Effector memory CD8-positive, alpha-beta T cell (primary cell): Measurements from ENCODE around the gene PTPN18.

Source experiments
- ATAC-seq: fragments of 150-1000 bp; cut with Tn5 transposase; replicated peaks from 2 replicates; pipeline ENCODE4 v1.10.0; 2021; ENCODE audit warnings: mild to moderate bottlenecking, moderate library complexity
- DNase-seq, 3 experiments: peaks; one replicate each; pipeline ENCODE4 v3.0.0; 2021
- H3K27ac Mint-ChIP-seq, 2 donors: one replicate each; pipeline ENCODE4 v1.8.0; 2022; ENCODE audit warnings: mild to moderate bottlenecking in 2 of 2, mixed read lengths in 2 of 2, moderate library complexity in 2 of 2
- H3K27me3 Mint-ChIP-seq, 2 donors: one replicate each; pipeline ENCODE4 v1.8.0; 2022; ENCODE audit warnings: mixed read lengths in 2 of 2
- H3K36me3 Mint-ChIP-seq: one replicate; pipeline ENCODE4 v1.8.0; 2022; ENCODE audit warnings: mild to moderate bottlenecking, moderate library complexity, mixed read lengths; ENCODE audit not compliant: insufficient read depth
- H3K4me1 Mint-ChIP-seq, 2 donors: one replicate each; pipeline ENCODE4 v1.8.0; 2022; ENCODE audit warnings: low read depth in 2 of 2, mixed read lengths in 2 of 2
- H3K4me3 Mint-ChIP-seq, 2 donors: one replicate each; pipeline ENCODE4 v1.8.0; 2022; ENCODE audit warnings: mild to moderate bottlenecking in 2 of 2, mixed read lengths in 2 of 2, moderate library complexity in 2 of 2
- H3K9me3 Mint-ChIP-seq, 2 donors: one replicate each; pipeline ENCODE4 v1.8.0; 2022; ENCODE audit warnings: mixed read lengths in 2 of 2

The PTPN18 gene

DNA sequence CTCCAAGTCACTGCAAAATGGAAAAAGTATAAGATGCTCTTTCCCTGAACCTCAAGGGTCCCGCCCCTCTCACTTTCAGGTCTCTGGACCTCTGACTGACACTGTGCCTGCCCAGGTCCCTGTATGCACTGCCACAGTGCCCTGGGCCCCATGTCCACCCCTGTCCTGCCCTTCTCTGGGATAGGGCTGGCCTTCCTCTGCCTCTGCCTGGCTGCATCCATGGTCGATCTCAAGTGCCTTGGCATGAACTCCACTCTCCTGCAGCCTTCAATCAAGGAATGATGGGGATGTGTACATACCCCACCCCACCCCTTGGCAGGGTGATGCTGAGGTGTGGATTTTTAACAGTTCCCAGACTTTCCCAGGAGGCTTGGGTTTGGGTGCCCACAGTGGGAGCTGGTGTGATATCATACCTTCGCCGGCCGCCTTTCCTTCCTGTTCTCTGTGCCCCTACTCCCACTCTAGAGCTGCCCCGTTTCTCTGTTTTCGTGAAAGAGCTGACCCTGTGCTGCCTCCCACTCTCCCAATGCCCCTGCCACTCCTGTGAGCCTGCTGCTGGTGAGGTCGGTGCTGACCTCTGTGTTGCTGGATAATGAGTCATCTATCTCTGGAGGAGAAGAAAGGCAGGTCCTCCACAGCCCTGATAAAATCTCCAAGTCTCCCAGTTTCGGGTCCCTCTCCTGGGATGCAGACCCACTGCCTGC is 18.9 kb downstream of the PTPN18 start:
- H3K4me3 Mint-ChIP-seq = peak overlapping the region; percentile 83 to 88
- H3K4me1 Mint-ChIP-seq = peaks cover 72 to 74% of the 10 kb centered on the region in 2 donors
- H3K27me3 Mint-ChIP-seq = no peaks in the 10 kb centered on the region
- H3K27ac Mint-ChIP-seq = peak overlapping the region; percentile 95 to 97
- H3K36me3 Mint-ChIP-seq = peaks cover 34% of the 10 kb centered on the region
- no peaks in the 10 kb centered on the region for H3K9me3 Mint-ChIP-seq
- DNase-seq = no peak
- ATAC-seq = no peak

DNA sequence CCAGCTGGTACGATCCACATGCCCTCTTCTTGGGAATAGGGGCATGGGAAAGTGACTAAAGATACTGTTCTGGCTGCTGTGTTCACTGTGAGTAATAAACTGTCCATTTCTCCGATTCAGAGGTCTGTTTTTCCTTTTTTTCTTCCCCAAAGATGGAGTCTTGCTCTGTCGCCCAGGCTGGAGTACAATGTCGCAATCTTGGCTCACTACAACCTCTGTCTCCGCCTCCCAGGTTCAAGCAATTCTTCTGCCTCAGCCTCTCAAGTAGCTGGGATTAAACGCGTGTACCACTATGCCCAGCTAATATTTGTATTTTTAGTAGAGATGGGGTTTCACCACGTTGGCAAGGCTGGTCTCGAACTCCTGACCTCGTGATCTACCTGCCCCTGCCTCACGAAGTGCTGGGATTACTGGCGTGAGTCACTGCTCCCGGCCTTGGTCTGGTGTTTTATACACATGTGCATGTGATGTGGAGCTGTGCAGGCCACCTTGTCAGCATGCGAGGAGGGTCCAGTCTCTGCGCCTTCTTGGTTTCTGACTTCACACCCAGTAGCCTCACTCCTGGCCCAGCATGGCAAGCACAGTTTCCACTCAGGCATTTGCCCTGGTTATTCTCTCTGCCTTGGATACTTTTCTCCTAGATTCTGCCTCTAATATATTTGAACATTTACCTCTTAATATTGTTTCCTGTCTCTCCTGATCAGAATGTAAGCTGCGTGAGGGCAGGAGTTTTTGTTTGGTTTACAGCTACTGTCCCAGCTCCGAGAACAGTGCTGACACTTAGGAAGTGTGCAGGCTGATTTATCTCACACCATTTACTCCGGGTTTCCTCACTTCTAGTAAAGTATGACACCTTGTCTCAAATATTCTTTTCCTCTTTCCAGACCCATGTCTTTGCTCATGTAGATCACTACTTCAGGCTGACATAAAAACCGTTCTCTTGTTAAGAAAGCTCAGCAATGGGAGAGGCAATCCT is 19.7 kb downstream of the PTPN18 start:
- H3K4me3 Mint-ChIP-seq = peak overlapping the region in 1 of 2 donors; percentile 42
- ATAC-seq (no peak), DNase-seq (no peak)
- H3K27me3 Mint-ChIP-seq = no peaks in the 10 kb centered on the region
- peak overlapping the region; percentile 95 to 97 for H3K27ac Mint-ChIP-seq
- peaks cover 30% of the 10 kb centered on the region for H3K36me3 Mint-ChIP-seq
- H3K9me3 Mint-ChIP-seq = no peaks in the 10 kb centered on the region
- H3K4me1 Mint-ChIP-seq = peaks cover 72 to 74% of the 10 kb centered on the region in 2 donors

- Mint-ChIP-seq H3K36me3 (peaks cover 20% of the 10 kb centered on the region), H3K4me1 (peaks cover 63 to 65% of the 10 kb centered on the region in 2 donors)
Observed at GRCh38 chr2:130376433-130377293, 20.8 kb downstream of the PTPN18 start.

DNA sequence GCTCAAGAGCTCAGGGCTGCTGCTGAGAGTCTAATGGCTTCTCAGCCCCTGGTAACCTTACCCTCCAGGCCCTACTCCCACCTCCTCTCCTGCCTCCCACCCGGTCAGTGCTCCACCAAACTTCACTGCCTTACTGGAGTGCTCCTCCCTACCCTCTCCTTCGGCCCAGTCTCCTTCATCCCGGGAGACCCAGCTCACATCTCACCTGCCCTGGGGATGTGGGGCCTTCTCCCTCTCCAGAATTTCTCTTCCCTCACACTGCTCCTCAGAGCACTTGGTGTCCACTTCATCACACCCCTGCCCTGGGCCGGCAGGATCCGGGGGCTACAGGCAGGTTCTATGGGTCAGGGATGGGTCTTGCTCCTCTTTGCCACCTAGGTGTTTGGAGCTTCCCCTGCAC is 21.6 kb downstream of the PTPN18 start:
- Mint-ChIP-seq H3K36me3 (peaks cover 20% of the 10 kb centered on the region), H3K4me1 (peaks cover 59 to 69% of the 10 kb centered on the region in 2 donors), H3K9me3 (no peaks in the 10 kb centered on the region), H3K27ac (peak overlapping the region; percentile 80 to 92), H3K27me3 (no peaks in the 10 kb centered on the region), H3K4me3 (no peak overlapping the region)
- no peak for DNase-seq
- ATAC-seq = no peak

More at GRCh38 chr2:130376433-130377293, 20.8 kb downstream of the PTPN18 start:
- Mint-ChIP-seq H3K27ac (peak overlapping the region; percentile 80 to 92), H3K9me3 (no peaks in the 10 kb centered on the region), H3K27me3 (no peaks in the 10 kb centered on the region), H3K4me3 (peak overlapping the region in 1 of 2 donors; percentile 42)
- ATAC-seq (no peak), DNase-seq (no peak)

GRCh38 chr2:130378206-130378897 is 22.5 kb downstream of the PTPN18 start:
- H3K4me1 Mint-ChIP-seq = peaks cover 53 to 67% of the 10 kb centered on the region in 2 donors
- no peak overlapping the region for H3K4me3 Mint-ChIP-seq
- peaks cover 22% of the 10 kb centered on the region for H3K36me3 Mint-ChIP-seq
- H3K27ac Mint-ChIP-seq = peak overlapping the region; percentile 3 to 92
- H3K9me3 Mint-ChIP-seq = no peaks in the 10 kb centered on the region
- no peaks in the 10 kb centered on the region for H3K27me3 Mint-ChIP-seq
- ATAC-seq = no peak
- DNase-seq = no peak

GRCh38 chr2:130378898-130379214 is 23.0 kb downstream of the PTPN18 start:
- H3K36me3 Mint-ChIP-seq = peaks cover 21% of the 10 kb centered on the region
- DNase-seq (no peak), ATAC-seq (no peak)
- H3K27me3 Mint-ChIP-seq = no peaks in the 10 kb centered on the region
- H3K27ac Mint-ChIP-seq = peak overlapping the region; percentile 3 to 92
- H3K4me1 Mint-ChIP-seq = peaks cover 48 to 62% of the 10 kb centered on the region in 2 donors
- no peak overlapping the region for H3K4me3 Mint-ChIP-seq
- H3K9me3 Mint-ChIP-seq = no peaks in the 10 kb centered on the region

GRCh38 chr2:130380096-130380934 is 24.5 kb downstream of the PTPN18 start:
- ATAC-seq (no peak), DNase-seq (no peak)
- Mint-ChIP-seq H3K4me3 (no peak overlapping the region), H3K4me1 (peaks cover 38 to 48% of the 10 kb centered on the region in 2 donors), H3K36me3 (peaks cover 10% of the 10 kb centered on the region), H3K27ac (peak overlapping the region; percentile 3 to 92), H3K27me3 (no peaks in the 10 kb centered on the region), H3K9me3 (no peaks in the 10 kb centered on the region)

DNA sequence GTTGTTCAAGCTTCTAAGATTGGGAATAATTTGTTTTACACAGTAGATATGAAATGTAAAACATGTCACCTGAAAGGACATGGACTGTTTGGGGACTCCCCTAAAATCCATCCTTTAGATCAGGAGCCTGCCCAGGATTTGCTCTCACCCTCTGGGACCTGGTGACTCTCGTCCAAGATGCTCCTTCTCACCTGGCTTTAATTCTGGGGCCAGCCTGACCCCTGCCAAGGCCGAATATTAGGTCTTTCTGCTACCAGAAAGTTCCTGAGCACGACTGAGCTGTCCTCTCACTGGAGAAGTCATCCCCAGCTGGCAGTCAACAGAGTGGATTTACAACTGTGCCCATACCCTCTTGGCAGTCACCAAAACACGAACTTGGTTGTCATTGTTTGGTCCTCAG is 25.3 kb downstream of the PTPN18 start:
- no peak for ATAC-seq
- Mint-ChIP-seq H3K27ac (peak overlapping the region in 1 of 2 donors; percentile 3), H3K4me1 (peaks cover 32 to 41% of the 10 kb centered on the region in 2 donors), H3K4me3 (no peak overlapping the region), H3K27me3 (no peaks in the 10 kb centered on the region), H3K9me3 (no peaks in the 10 kb centered on the region), H3K36me3 (peaks cover 5% of the 10 kb centered on the region)
- no peak for DNase-seq

DNA sequence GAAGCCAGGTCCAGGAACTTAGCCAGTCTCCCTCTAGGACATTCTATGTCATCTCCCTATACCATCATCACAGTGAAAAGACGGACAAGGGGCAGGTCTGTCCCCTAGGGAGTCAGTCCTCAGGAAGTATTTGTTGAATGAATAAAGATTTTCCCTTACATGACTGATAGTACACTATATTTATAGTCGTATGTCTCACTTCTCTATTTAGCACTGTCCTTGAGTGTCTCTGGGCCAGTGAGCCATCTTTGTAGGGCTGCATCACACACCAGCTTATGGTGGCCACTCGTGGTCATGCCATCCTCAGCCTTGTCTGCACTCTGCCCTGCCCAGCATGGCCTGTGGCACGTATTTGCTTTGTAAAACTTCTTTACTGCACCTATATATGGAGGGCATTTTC is 25.8 kb downstream of the PTPN18 start:
- Mint-ChIP-seq H3K4me3 (no peak overlapping the region), H3K27me3 (no peaks in the 10 kb centered on the region), H3K27ac (peak overlapping the region; percentile 3 to 82), H3K9me3 (no peaks in the 10 kb centered on the region), H3K4me1 (peaks cover 27 to 36% of the 10 kb centered on the region in 2 donors), H3K36me3 (peaks cover 5% of the 10 kb centered on the region)
- DNase-seq (no peak), ATAC-seq (no peak)

- DNase-seq (no peak), ATAC-seq (no peak)
- peaks cover 23 to 30% of the 10 kb centered on the region in 2 donors for H3K4me1 Mint-ChIP-seq
- peak overlapping the region in 1 of 2 donors; percentile 82 for H3K27ac Mint-ChIP-seq
- no peaks in the 10 kb centered on the region for H3K9me3 Mint-ChIP-seq
- H3K4me3 Mint-ChIP-seq = no peak overlapping the region
- peaks cover 5% of the 10 kb centered on the region for H3K36me3 Mint-ChIP-seq
- no peaks in the 10 kb centered on the region for H3K27me3 Mint-ChIP-seq
Observed at GRCh38 chr2:130382313-130382917, 26.6 kb downstream of the PTPN18 start.

- H3K4me3 Mint-ChIP-seq = no peak overlapping the region
- no peak for DNase-seq
- no peak overlapping the region for H3K27ac Mint-ChIP-seq
- H3K36me3 Mint-ChIP-seq = peaks cover 8% of the 10 kb centered on the region
- H3K9me3 Mint-ChIP-seq = no peaks in the 10 kb centered on the region
- no peak for ATAC-seq
- H3K27me3 Mint-ChIP-seq = no peaks in the 10 kb centered on the region
- H3K4me1 Mint-ChIP-seq = peaks cover 6 to 11% of the 10 kb centered on the region in 2 donors
Observed at GRCh38 chr2:130385709-130386108, 29.9 kb downstream of the PTPN18 start.

DNA sequence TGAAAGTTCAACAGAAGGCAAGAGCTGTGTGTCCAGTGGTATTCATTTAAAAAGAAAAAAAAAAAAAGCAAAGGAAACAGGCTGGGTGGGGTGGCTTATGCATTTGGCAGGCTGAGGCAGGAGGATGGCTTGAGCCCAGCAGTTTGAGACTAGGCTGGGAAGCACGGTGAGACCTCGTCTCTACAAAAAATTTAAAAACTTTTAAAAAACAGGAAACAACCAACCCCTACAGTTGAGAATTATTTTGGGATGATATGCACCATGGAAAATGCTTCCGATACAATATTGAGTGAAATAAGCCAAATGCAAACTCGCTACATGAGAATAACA is 31.2 kb downstream of the PTPN18 start:
- Mint-ChIP-seq H3K27me3 (no peaks in the 10 kb centered on the region), H3K36me3 (peaks cover 8% of the 10 kb centered on the region), H3K4me3 (no peak overlapping the region), H3K27ac (no peak overlapping the region), H3K9me3 (no peaks in the 10 kb centered on the region), H3K4me1 (peaks cover 9 to 20% of the 10 kb centered on the region in 2 donors)
- ATAC-seq (no peak), DNase-seq (no peak)
